ENCODE data around the gene ELFN2.
A peak's percentile ranks its signal among the peaks of the same experiment; 100 is the strongest.

GRCh38 chr22:37472418-37473006 is 45.2 kb upstream of the ELFN2 start:
- peak; percentile 87 for TF ChIP-seq CTCF (conservative IDR thresholded peaks at IDR 0.05; ENCODE audit: low read length)
- no peak for TF ChIP-seq EZH2phosphoT487 (IDR thresholded peaks at IDR 0.05; ENCODE audit: borderline replicate concordance, low read depth, low read length)

Measured in OCI-LY7 (cell line).